Smooth muscle cell (in vitro differentiated cells): ENCODE data around the gene NOS1AP. TPM values are rescaled to one million over a fixed set of nuclear protein-coding genes. Genes with fewer than 3 reads are reported as not detected.

Experiments used
- DNase-seq: peaks from one replicate; lab custom pipeline; 2025; ENCODE audit not compliant: unreplicated experiment; lab: John Stamatoyannopoulos, UW
- H2AFZ ChIP-seq: fragments of 200-600 bp; sonication (generic); 2 replicates; pipeline ENCODE4 v1.6.0; 2016; ENCODE audit warnings: antibody characterized with exemption, low read depth, mild to moderate bottlenecking
- H3F3A ChIP-seq: fragments of 200-600 bp; sonication (generic); 2 replicates; pipeline ENCODE4 v1.6.0; 2017; ENCODE audit warnings: antibody characterized with exemption, low read depth
- H3K27ac ChIP-seq: fragments of 200-600 bp; sonication (generic); 2 replicates; pipeline ENCODE4 v1.5.1; 2016; ENCODE audit warnings: low read depth, mild to moderate bottlenecking
- H3K27me3 ChIP-seq: fragments of 200-600 bp; sonication (generic); 2 replicates; pipeline ENCODE4 v1.6.1; 2016; ENCODE audit warnings: low read depth, mild to moderate bottlenecking
- H3K36me3 ChIP-seq: fragments of 200-600 bp; sonication (generic); 2 replicates; pipeline ENCODE4 v1.5.1; 2016; ENCODE audit warnings: low read depth
- H3K4me1 ChIP-seq: fragments of 200-600 bp; sonication (generic); 2 replicates; pipeline ENCODE4 v1.5.1; 2016; ENCODE audit warnings: low read depth
- H3K4me2 ChIP-seq: fragments of 200-600 bp; sonication (generic); 2 replicates; pipeline ENCODE4 v1.6.0; 2016; ENCODE audit warnings: mild to moderate bottlenecking
- H3K4me3 ChIP-seq: fragments of 200-600 bp; sonication (generic); 2 replicates; pipeline ENCODE4 v1.5.1; 2016; ENCODE audit warnings: mild to moderate bottlenecking
- H3K79me2 ChIP-seq: fragments of 200-600 bp; sonication (generic); 2 replicates; pipeline ENCODE4 v1.6.0; 2016; ENCODE audit warnings: low read depth, mild to moderate bottlenecking
- H3K9ac ChIP-seq: fragments of 200-600 bp; sonication (generic); 2 replicates; pipeline ENCODE4 v1.6.0; 2016; ENCODE audit warnings: low read depth
- H3K9me3 ChIP-seq: fragments of 200-600 bp; sonication (generic); replicated peaks from 2 replicates; pipeline ENCODE4 v1.5.1; 2016; ENCODE audit warnings: low read depth
- H4K20me1 ChIP-seq: fragments of 200-600 bp; sonication (generic); 2 replicates; pipeline ENCODE4 v1.6.0; 2016; ENCODE audit warnings: low read depth
- CTCF ChIP-seq: fragments of 200-600 bp; sonication (generic); IDR thresholded peaks from 2 replicates; pipeline ENCODE4 v1.5.1; 2017; ENCODE audit warnings: borderline replicate concordance, mild to moderate bottlenecking, antibody characterized with exemption; ENCODE audit not compliant: insufficient read depth, poor library complexity, severe bottlenecking
- WGBS: methylation state at CpG from one replicate; pipeline ENCODE4 v1.1.7; 2016; ENCODE audit warnings: low lambda C conversion rate; 5-methylcytosine and 5-hydroxymethylcytosine counted together
- polyA plus RNA-seq: library from polyadenylated mRNA; unstranded; fragments of >200 nt; fragmentation: Nextera tagmentation; extraction: Ambion mirVana; gene quantifications from 2 replicates; pipeline ENCODE4 v1.2.1, GENCODE V29; 2016
- total RNA-seq: library from RNA; depleted of rRNA; stranded (reverse); fragments of >200 nt; gene quantifications from 2 replicates; pipeline ENCODE4 v1.2.3, GENCODE V29; 2014

The NOS1AP gene
- total and polyA plus RNA-seq, 2 experiments from 2014 or later = 0.54 to 0.80 TPM

GRCh38 chr1:162367073-162367472, 297.6 kb downstream of the NOS1AP start:
- H3K36me3 ChIP-seq = no peaks in the 10 kb centered on the region
- no peaks in the 10 kb centered on the region for H3F3A ChIP-seq
- H3K79me2 ChIP-seq = no peaks in the 10 kb centered on the region
- no peak overlapping the region for H3K27ac ChIP-seq
- H3K9me3 ChIP-seq = no peaks in the 10 kb centered on the region
- no peak overlapping the region for H3K9ac ChIP-seq
- WGBS = 97% methylated on average over 35 of the region's 36 CpGs
- no peaks in the 10 kb centered on the region for H3K4me1 ChIP-seq
- no peaks in the 10 kb centered on the region for H4K20me1 ChIP-seq
- no peaks in the 10 kb centered on the region for H3K27me3 ChIP-seq
- H2AFZ ChIP-seq = no peak overlapping the region
- no peak overlapping the region for H3K4me2 ChIP-seq
- no peak for DNase-seq
- no peak for TF ChIP-seq CTCF
- no peak overlapping the region for H3K4me3 ChIP-seq

GRCh38 chr1:162367772-162368171, 298.3 kb downstream of the NOS1AP start:
- no peaks in the 10 kb centered on the region for H3F3A ChIP-seq
- no peak overlapping the region for H2AFZ ChIP-seq
- H3K27me3 ChIP-seq = no peaks in the 10 kb centered on the region
- H3K27ac ChIP-seq = no peak overlapping the region
- no peak overlapping the region for H3K4me2 ChIP-seq
- no peak overlapping the region for H3K4me3 ChIP-seq
- no peak for DNase-seq
- H3K36me3 ChIP-seq = no peaks in the 10 kb centered on the region
- H3K4me1 ChIP-seq = no peaks in the 10 kb centered on the region
- 74% methylated on average over 10 of the region's 10 CpGs for WGBS
- H3K79me2 ChIP-seq = no peaks in the 10 kb centered on the region
- no peaks in the 10 kb centered on the region for H3K9me3 ChIP-seq
- no peak for TF ChIP-seq CTCF
- H3K9ac ChIP-seq = no peak overlapping the region
- H4K20me1 ChIP-seq = no peaks in the 10 kb centered on the region

- Histone ChIP-seq H3K4me2 (no peak overlapping the region), H3K9me3 (no peaks in the 10 kb centered on the region), H3K79me2 (no peaks in the 10 kb centered on the region), H3K4me1 (no peaks in the 10 kb centered on the region), H2AFZ (no peak overlapping the region), H3K9ac (no peak overlapping the region), H3F3A (no peaks in the 10 kb centered on the region), H3K27ac (no peak overlapping the region), H4K20me1 (no peaks in the 10 kb centered on the region), H3K27me3 (no peaks in the 10 kb centered on the region), H3K36me3 (no peaks in the 10 kb centered on the region), H3K4me3 (no peak overlapping the region)
- TF ChIP-seq CTCF = no peak
- 71% methylated on average over 4 of the region's 4 CpGs for WGBS
- no peak for DNase-seq
These were observed 299.0 kb downstream of the NOS1AP start for GRCh38 chr1:162368451-162368850.

- Histone ChIP-seq H3F3A (no peaks in the 10 kb centered on the region), H3K27me3 (no peaks in the 10 kb centered on the region), H3K9me3 (no peaks in the 10 kb centered on the region), H2AFZ (no peak overlapping the region), H3K36me3 (no peaks in the 10 kb centered on the region), H3K4me2 (no peak overlapping the region), H3K27ac (no peak overlapping the region), H3K79me2 (no peaks in the 10 kb centered on the region), H3K4me3 (no peak overlapping the region), H3K4me1 (no peaks in the 10 kb centered on the region), H3K9ac (no peak overlapping the region), H4K20me1 (no peaks in the 10 kb centered on the region)
- DNase-seq = no peak
- 91% methylated on average over 7 of the region's 7 CpGs for WGBS
- TF ChIP-seq CTCF = no peak
These were observed 300.1 kb downstream of the NOS1AP start for GRCh38 chr1:162369571-162369970.
